ENCODE data around the gene LIMS2. TPM values are rescaled to one million over a fixed set of nuclear protein-coding genes. Genes with fewer than 3 reads are reported as not detected.

Gene LIMS2
- total RNA-seq, 1 experiment from 2014 or later = 8.9 TPM

GRCh38 chr2:127644066-127645025, 31.0 kb downstream of the LIMS2 start:
- DNase-seq (ENCODE audit: low read depth, low spot score) (no peak), ATAC-seq (no peak)
- Histone ChIP-seq H3K36me3 (ENCODE audit: control insufficient read depth, insufficient read depth, low read length) (no peaks in the 10 kb centered on the region), H3K4me1 (ENCODE audit: control insufficient read depth, insufficient read depth, low read length) (peaks cover 4% of the 10 kb centered on the region; the same call in 1 of the 2 replicates), H3K27me3 (ENCODE audit: control insufficient read depth, insufficient read depth, low read length) (no peaks in the 10 kb centered on the region), H3K9me3 (ENCODE audit: control insufficient read depth, insufficient read depth, low read depth, low read length) (no peaks in the 10 kb centered on the region), H3K27ac (ENCODE audit: low read length) (no peak overlapping the region), H3K4me3 (ENCODE audit: low read depth in 2 of 2, low read length in 2 of 2) (no peak overlapping the region)
- in situ Hi-C loops (cut with HindIII; ENCODE audit: low pct_unique_long_range_greater_than_20kb, low sequenced_read_pairs) (no loop called here), intact Hi-C loops (cut with micrococcal nuclease; ENCODE audit: unreplicated experiment) (no loop called here)
- POLR2A ChIA-PET = no interaction called here
- no TSS peak for BruUV-seq (replicated peaks)
- TF ChIP-seq, protein P1, sequence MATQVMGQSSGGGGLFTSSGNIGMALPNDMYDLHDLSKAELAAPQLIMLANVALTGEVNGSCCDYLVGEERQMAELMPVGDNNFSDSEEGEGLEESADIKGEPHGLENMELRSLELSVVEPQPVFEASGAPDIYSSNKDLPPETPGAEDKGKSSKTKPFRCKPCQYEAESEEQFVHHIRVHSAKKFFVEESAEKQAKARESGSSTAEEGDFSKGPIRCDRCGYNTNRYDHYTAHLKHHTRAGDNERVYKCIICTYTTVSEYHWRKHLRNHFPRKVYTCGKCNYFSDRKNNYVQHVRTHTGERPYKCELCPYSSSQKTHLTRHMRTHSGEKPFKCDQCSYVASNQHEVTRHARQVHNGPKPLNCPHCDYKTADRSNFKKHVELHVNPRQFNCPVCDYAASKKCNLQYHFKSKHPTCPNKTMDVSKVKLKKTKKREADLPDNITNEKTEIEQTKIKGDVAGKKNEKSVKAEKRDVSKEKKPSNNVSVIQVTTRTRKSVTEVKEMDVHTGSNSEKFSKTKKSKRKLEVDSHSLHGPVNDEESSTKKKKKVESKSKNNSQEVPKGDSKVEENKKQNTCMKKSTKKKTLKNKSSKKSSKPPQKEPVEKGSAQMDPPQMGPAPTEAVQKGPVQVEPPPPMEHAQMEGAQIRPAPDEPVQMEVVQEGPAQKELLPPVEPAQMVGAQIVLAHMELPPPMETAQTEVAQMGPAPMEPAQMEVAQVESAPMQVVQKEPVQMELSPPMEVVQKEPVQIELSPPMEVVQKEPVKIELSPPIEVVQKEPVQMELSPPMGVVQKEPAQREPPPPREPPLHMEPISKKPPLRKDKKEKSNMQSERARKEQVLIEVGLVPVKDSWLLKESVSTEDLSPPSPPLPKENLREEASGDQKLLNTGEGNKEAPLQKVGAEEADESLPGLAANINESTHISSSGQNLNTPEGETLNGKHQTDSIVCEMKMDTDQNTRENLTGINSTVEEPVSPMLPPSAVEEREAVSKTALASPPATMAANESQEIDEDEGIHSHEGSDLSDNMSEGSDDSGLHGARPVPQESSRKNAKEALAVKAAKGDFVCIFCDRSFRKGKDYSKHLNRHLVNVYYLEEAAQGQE (IDR thresholded peaks at IDR 0.05; ENCODE audit: insufficient read depth in 1 of 2, low read depth in 2 of 2, low read length in 1 of 2) = no peak
- TF ChIP-seq TCF7L2 (IDR thresholded peaks at IDR 0.05; ENCODE audit: low read depth, low read length) = no peak
- no peak for TF ChIP-seq SIN3A (IDR thresholded peaks at IDR 0.05; ENCODE audit: borderline replicate concordance, insufficient read depth, low read depth, low read length)
- TF ChIP-seq CTCF (IDR thresholded peaks at IDR 0.05) = no peak
- no peak for TF ChIP-seq POLR2AphosphoS5 (IDR thresholded peaks at IDR 0.05; ENCODE audit: low read depth, low read length)
- CTCF ChIA-PET = interaction anchor here (1.2 kb wide), 1 partner anchor 53 kb away, joined by 4 read pairs; no protein-coding TSS in a partner anchor

- in situ Hi-C loops (cut with HindIII; ENCODE audit: low pct_unique_long_range_greater_than_20kb, low sequenced_read_pairs) (no loop called here), intact Hi-C loops (cut with micrococcal nuclease; ENCODE audit: unreplicated experiment) (no loop called here)
- no peaks in the 10 kb centered on the region for H3K27me3 ChIP-seq (ENCODE audit: control insufficient read depth, insufficient read depth, low read length)
- no peak overlapping the region for H3K27ac ChIP-seq (ENCODE audit: low read length)
- POLR2A ChIA-PET = no interaction called here
- ATAC-seq = no peak
- no TSS peak for BruUV-seq (replicated peaks)
- no peak for DNase-seq (ENCODE audit: low read depth, low spot score)
- H3K9me3 ChIP-seq (ENCODE audit: control insufficient read depth, insufficient read depth, low read depth, low read length) = no peaks in the 10 kb centered on the region
- TF ChIP-seq CTCF (IDR thresholded peaks at IDR 0.05) = no peak
- TF ChIP-seq, protein P1 (IDR thresholded peaks at IDR 0.05; ENCODE audit: insufficient read depth in 1 of 2, low read depth in 2 of 2, low read length in 1 of 2) = no peak
- no peak for TF ChIP-seq POLR2AphosphoS5 (IDR thresholded peaks at IDR 0.05; ENCODE audit: low read depth, low read length)
- no peak for TF ChIP-seq TCF7L2 (IDR thresholded peaks at IDR 0.05; ENCODE audit: low read depth, low read length)
- no peak for TF ChIP-seq SIN3A (IDR thresholded peaks at IDR 0.05; ENCODE audit: borderline replicate concordance, insufficient read depth, low read depth, low read length)
- no peak overlapping the region for H3K4me3 ChIP-seq (ENCODE audit: low read depth in 2 of 2, low read length in 2 of 2)
- CTCF ChIA-PET = interaction anchor here (1.2 kb wide), 1 partner anchor 52 kb away, joined by 4 read pairs; no protein-coding TSS in a partner anchor
- peaks cover 3% of the 10 kb centered on the region; the same call in 1 of the 2 replicates for H3K4me1 ChIP-seq (ENCODE audit: control insufficient read depth, insufficient read depth, low read length)
- no peaks in the 10 kb centered on the region for H3K36me3 ChIP-seq (ENCODE audit: control insufficient read depth, insufficient read depth, low read length)
These were observed 31.8 kb downstream of the LIMS2 start for GRCh38 chr2:127643439-127644065.

Data from Panc1 (cell line).